K562 (cell line): ENCODE data around the gene ANKMY1. TPM values are rescaled to one million over a fixed set of nuclear protein-coding genes. Genes with fewer than 3 reads are reported as not detected.
A peak's percentile ranks its signal among the peaks of the same experiment; 100 is the strongest.

ENCODE experiments used
- BDP1 ChIP-seq: IDR thresholded peaks from 3 replicates; pipeline ENCODE4 v1.6.1; 2011; ENCODE audit not compliant: insufficient read length, insufficient read depth
- BRD4 ChIP-seq: fragments of 200-600 bp; sonication (generic); IDR thresholded peaks from 2 replicates; pipeline ENCODE4 v1.6.1; 2017; ENCODE audit warnings: inconsistent platforms
- MTA1 ChIP-seq: fragments of 450-650 bp; IDR thresholded peaks from 2 replicates; pipeline ENCODE4 v1.6.1; 2017; ENCODE audit warnings: borderline replicate concordance
- NBN ChIP-seq: fragments of 450-650 bp; IDR thresholded peaks from 2 replicates; pipeline ENCODE4 v1.6.1; 2016; ENCODE audit warnings: low read depth, mild to moderate bottlenecking
- RBM15 ChIP-seq: fragments of 200-400 bp; formaldehyde crosslinking; IDR thresholded peaks from 2 replicates; pipeline ENCODE4 v1.6.1; 2018; ENCODE audit warnings: mild to moderate bottlenecking, low read length, moderate library complexity; ENCODE audit not compliant: insufficient read depth
- RFX1 ChIP-seq: fragments of 450-650 bp; IDR thresholded peaks from 2 replicates; pipeline ENCODE4 v1.6.1; 2016; ENCODE audit warnings: mild to moderate bottlenecking, moderate library complexity
- RFX5 ChIP-seq: IDR thresholded peaks from 2 replicates; pipeline ENCODE4 v1.6.1; 2011; ENCODE audit warnings: low read depth, mild to moderate bottlenecking, improper control_type of control experiment, low read length
- SMARCA4 ChIP-seq: fragments of 450-650 bp; IDR thresholded peaks from 2 replicates; pipeline ENCODE4 v1.6.1; 2016
- SNAPC5 ChIP-seq: fragments of 250-450 bp; sonication (Bioruptor Pico); IDR thresholded peaks from 2 replicates; pipeline ENCODE4 v1.8.0; 2021; ENCODE audit warnings: moderate library complexity, mild to moderate bottlenecking, inconsistent platforms
- SPI1 ChIP-seq: IDR thresholded peaks from 2 replicates; pipeline ENCODE4 v1.6.1; 2011; ENCODE audit warnings: low read depth, low read length, control low read depth, borderline replicate concordance
- THRA ChIP-seq: fragments of 450-650 bp; IDR thresholded peaks from 2 replicates; pipeline ENCODE4 v1.6.1; 2017; ENCODE audit warnings: mild to moderate bottlenecking, moderate library complexity
- UBTF ChIP-seq, 2 experiments: IDR thresholded peaks; 2 replicates each; pipeline ENCODE4 v1.6.1; 2012; ENCODE audit warnings: improper control_type of control experiment in 2 of 2, low read depth in 2 of 2, low read length in 2 of 2, borderline replicate concordance in 1 of 2
- USF1 ChIP-seq: sonication (generic); formaldehyde crosslinking; IDR thresholded peaks from 2 replicates; pipeline ENCODE4 v1.9.0; 2022; ENCODE audit warnings: mild to moderate bottlenecking, missing genetic modification reagents
- ZBTB7A ChIP-seq: IDR thresholded peaks from 2 replicates; pipeline ENCODE4 v1.6.1; 2011; ENCODE audit warnings: low read depth, mild to moderate bottlenecking, low read length, moderate library complexity, borderline replicate concordance; ENCODE audit not compliant: control insufficient read depth
- ZEB2 ChIP-seq: fragments of 450-650 bp; IDR thresholded peaks from 2 replicates; pipeline ENCODE4 v1.6.1; 2016
- ZNF184 ChIP-seq: sonication (generic); formaldehyde crosslinking; IDR thresholded peaks from 2 replicates; pipeline ENCODE4 v1.5.0; 2020; ENCODE audit warnings: missing genetic modification reagents
- ZNF586 ChIP-seq: fragments of 450-650 bp; formaldehyde crosslinking; conservative IDR thresholded peaks from 2 replicates; pipeline ENCODE4 v1.4.0; 2020; ENCODE audit warnings: mild to moderate bottlenecking, moderate library complexity
- ZNF592 ChIP-seq: fragments of 450-650 bp; IDR thresholded peaks from 2 replicates; pipeline ENCODE4 v1.6.1; 2017; ENCODE audit warnings: antibody characterized with exemption, mild to moderate bottlenecking
- ZNF696 ChIP-seq: fragments of 250-450 bp; sonication (Bioruptor Pico); conservative IDR thresholded peaks from 2 replicates; pipeline ENCODE4 v1.4.0; 2020; ENCODE audit warnings: mild to moderate bottlenecking, moderate library complexity
- ZSCAN32 ChIP-seq: fragments of 450-650 bp; formaldehyde crosslinking; IDR thresholded peaks from 2 replicates; pipeline ENCODE4 v1.4.0; 2020; ENCODE audit warnings: mild to moderate bottlenecking, moderate library complexity
- polyA plus RNA-seq, 8 experiments: library from polyadenylated mRNA; depleted of rRNA in 4 of 8; stranded (reverse) in 5 of 8; unstranded in 3 of 8; fragments of >200 nt; fragmentation: Nextera tagmentation in 2 of 8; fragmentation: Illumina TruSeq in 1 of 8; extraction: Ambion mirVana in 2 of 8; extraction: Trizol in 1 of 8; gene quantifications; 2 replicates each; pipeline versions ENCODE4 v1.2.1 to v1.2.3, GENCODE V29; 2011 to 2014; ENCODE audit warnings: inconsistent platforms in 1 of 8, missing spikeins in 1 of 8
- total RNA-seq, 7 experiments: library from RNA; depleted of rRNA in 6 of 7; stranded (reverse); fragments of >200 nt in 6 of 7; fragmentation: Illumina TruSeq in 2 of 7; extraction: Trizol in 2 of 7; gene quantifications; 2 replicates each; pipeline versions ENCODE4 v1.2.1 to v1.2.3, GENCODE V29; 2011 to 2021; ENCODE audit warnings: low replicate concordance in 1 of 7

Gene ANKMY1
- total and polyA plus RNA-seq, 9 of the 15 experiments (the other 6 are each of a cell fraction or from before 2014, with no cell fraction given), result 0.75 to 15.1 (median 11.7) TPM

- TF ChIP-seq UBTF (IDR thresholded peaks at IDR 0.05; ENCODE audit: borderline replicate concordance in 1 of 2, low read depth in 2 of 2, low read length in 2 of 2) (0 out of 4 replicates have a peak, but pooled peaks of 1 of the 2 experiments have one; percentile 50), RFX5 (no peak), THRA (no peak), SNAPC5 (no peak), ZNF592 (peak; percentile 70), ZNF184 (no peak), SMARCA4 (peak; percentile 92), ZNF586 (CRISPR knock-in tag) (no peak), ZNF696 (CRISPR knock-in tag) (no peak), RFX1 (no peak), NBN (0 out of 2 replicates have a peak, but pooled peaks have one; percentile 55), RBM15 (no peak), USF1 (CRISPR knock-in tag) (no peak), MTA1 (no peak), BRD4 (peak; percentile 87; the same call in 1 of the 2 replicates), BDP1 (no peak), ZEB2 (peak; percentile 76), ZBTB7A (0 out of 2 replicates have a peak, but pooled peaks have one; percentile 31), ZSCAN32 (CRISPR knock-in tag) (no peak), SPI1 (peak; percentile 43; the same call in 1 of the 2 replicates)
These were observed 7.8 kb upstream of the ANKMY1 start (continued) for GRCh38 chr2:240565333-240566202.
